ENCODE measurements around the gene LMCD1. TPM values are rescaled to one million over a fixed set of nuclear protein-coding genes. Genes with fewer than 3 reads are reported as not detected.

The LMCD1 gene
- total and polyA plus RNA-seq, 2 donors (not counting 1 experiment from before 2014, with no cell fraction given): 1.4 to 4.9 TPM

DNA sequence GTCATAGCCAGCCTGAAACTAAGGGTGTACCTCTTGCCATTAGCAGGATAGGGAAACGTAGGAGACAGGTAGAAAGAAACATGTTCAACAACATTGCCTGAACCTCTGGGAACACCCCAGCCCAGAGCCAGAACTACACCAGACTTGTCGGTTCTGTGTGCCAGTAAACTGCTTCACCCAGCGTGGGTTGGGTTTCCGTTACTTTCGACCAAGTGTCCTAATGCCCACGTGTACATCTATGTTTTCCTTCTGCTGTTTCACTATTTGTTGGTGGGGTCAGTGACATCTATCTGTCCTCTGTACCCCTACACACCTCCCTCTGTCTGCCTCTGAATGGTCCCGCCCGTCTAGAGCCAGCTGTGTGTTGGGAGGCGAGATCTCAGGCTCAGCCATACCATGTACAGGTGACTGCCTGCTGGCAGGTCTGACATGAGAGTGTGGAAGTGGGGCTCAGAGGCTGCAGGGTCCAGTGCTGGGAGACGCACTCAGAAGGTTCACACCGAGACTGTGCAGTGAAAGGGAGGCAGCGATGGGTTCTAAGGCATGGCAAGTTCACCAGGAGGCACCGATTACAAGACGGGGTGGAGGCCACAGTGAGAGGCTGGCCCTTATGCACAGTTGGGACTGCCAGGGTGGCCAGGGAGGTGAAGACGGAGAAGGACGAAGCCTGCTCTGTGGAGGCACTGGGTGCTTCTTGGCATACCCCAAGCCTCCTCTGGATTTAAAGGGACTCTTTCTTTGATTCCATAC is 106.6 kb downstream of the LMCD1 start:
- Histone ChIP-seq H3K4me3 (ENCODE audit: control extremely low read depth in 1 of 5, extremely low read depth in 1 of 5, insufficient read depth in 1 of 5, low read depth in 2 of 5, low read length in 4 of 5) (no peak overlapping the region), H3K27me3 (replicated peaks in 1 of 4; ENCODE audit: control extremely low read depth in 1 of 4, control insufficient read depth in 3 of 4, insufficient read depth in 4 of 4, low read length in 3 of 4) (no peaks in the 10 kb centered on the region), H3K9me3 (ENCODE audit: control extremely low read depth in 1 of 3, control insufficient read depth in 2 of 3, insufficient read depth in 1 of 3, low read length in 2 of 3) (peaks cover 0 to 5% (median 0%) of the 10 kb centered on the region in 3 donors), H3K4me1 (ENCODE audit: control insufficient read depth in 2 of 2, insufficient read depth in 2 of 2, low read length in 2 of 2) (no peaks in the 10 kb centered on the region), H3K79me2 (ENCODE audit: control insufficient read depth, insufficient read depth, low read length) (no peaks in the 10 kb centered on the region), H3K9ac (ENCODE audit: low read length) (no peak overlapping the region), H3K36me3 (replicated peaks in 1 of 2; ENCODE audit: control extremely low read depth in 1 of 2, control insufficient read depth in 1 of 2, extremely low read depth in 1 of 2, insufficient read depth in 2 of 2, low read length in 1 of 2) (no peaks in the 10 kb centered on the region), H4K20me1 (ENCODE audit: control insufficient read depth, insufficient read depth, low read length, poor library complexity, severe bottlenecking) (no peaks in the 10 kb centered on the region), H3K27ac (ENCODE audit: low read length in 2 of 2) (no peak overlapping the region), H2AFZ (ENCODE audit: insufficient read depth, low read depth, low read length, poor library complexity, severe bottlenecking) (no peak overlapping the region), H3K4me2 (replicated peaks; ENCODE audit: low read depth, low read length, poor library complexity, severe bottlenecking) (no peak overlapping the region)
- peaks cover 5% of the 10 kb centered on the region for H3K27me3 Mint-ChIP-seq
- no peaks in the 10 kb centered on the region for H3K9me3 Mint-ChIP-seq (ENCODE audit: insufficient read depth)
- POLR2A ChIA-PET: no interaction called here
- TF ChIP-seq EZH2 (IDR thresholded peaks at IDR 0.05; ENCODE audit: borderline replicate concordance, insufficient read depth, low read depth, low read length, poor library complexity, severe bottlenecking): no peak
- TF ChIP-seq, protein P1, sequence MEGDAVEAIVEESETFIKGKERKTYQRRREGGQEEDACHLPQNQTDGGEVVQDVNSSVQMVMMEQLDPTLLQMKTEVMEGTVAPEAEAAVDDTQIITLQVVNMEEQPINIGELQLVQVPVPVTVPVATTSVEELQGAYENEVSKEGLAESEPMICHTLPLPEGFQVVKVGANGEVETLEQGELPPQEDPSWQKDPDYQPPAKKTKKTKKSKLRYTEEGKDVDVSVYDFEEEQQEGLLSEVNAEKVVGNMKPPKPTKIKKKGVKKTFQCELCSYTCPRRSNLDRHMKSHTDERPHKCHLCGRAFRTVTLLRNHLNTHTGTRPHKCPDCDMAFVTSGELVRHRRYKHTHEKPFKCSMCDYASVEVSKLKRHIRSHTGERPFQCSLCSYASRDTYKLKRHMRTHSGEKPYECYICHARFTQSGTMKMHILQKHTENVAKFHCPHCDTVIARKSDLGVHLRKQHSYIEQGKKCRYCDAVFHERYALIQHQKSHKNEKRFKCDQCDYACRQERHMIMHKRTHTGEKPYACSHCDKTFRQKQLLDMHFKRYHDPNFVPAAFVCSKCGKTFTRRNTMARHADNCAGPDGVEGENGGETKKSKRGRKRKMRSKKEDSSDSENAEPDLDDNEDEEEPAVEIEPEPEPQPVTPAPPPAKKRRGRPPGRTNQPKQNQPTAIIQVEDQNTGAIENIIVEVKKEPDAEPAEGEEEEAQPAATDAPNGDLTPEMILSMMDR (IDR thresholded peaks at IDR 0.05): no peak
- CTCF ChIA-PET: no interaction called here
- 93% methylated on average over 13 of the region's 16 CpGs for WGBS (ENCODE audit: insufficient coverage)
- no peaks in the 10 kb centered on the region for H3K4me1 Mint-ChIP-seq
- DNase-seq (no peak), ATAC-seq (ENCODE audit: low read depth) (no peak)
- H3K4me3 Mint-ChIP-seq: no peak overlapping the region
- intact Hi-C loops (cut with micrococcal nuclease): no loop called here
- H3K27ac Mint-ChIP-seq: no peak overlapping the region

DNA sequence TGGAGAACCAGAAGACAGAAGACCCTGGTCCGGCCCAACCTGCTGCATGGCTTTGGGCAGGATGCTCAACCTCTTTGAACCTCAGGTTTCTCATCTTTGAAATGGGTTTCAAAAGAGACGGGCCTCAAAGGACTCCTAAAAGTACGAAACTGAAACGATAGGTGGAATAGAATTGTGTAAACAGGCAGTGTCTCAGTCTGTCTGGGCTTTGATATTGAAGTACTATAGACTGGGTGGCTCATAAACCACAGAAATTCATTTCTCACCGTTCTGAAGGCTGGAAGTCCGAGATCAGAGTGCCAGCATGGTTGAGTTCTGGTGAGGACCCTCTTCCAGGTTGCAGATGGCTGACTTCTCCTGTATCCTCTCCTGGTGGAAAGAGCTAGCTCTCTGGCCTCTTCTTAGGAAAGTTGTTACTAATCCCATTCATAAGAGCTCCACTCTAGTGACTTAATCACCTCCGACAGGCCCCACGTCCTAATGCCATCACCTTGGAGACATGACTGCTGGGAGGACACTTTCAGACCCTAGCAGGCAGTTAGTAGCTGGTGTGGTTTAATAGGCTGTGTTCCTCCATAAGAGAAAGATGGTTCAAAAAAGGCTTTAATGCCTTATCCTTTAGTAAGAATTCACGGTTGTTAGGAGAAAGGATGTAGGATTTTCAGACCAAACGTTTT is 107.3 kb downstream of the LMCD1 start:
- intact Hi-C loops (cut with micrococcal nuclease): no loop called here
- H4K20me1 ChIP-seq (ENCODE audit: control insufficient read depth, insufficient read depth, low read length, poor library complexity, severe bottlenecking): no peaks in the 10 kb centered on the region
- ATAC-seq (ENCODE audit: low read depth): no peak
- no peak overlapping the region for H3K9ac ChIP-seq (ENCODE audit: low read length)
- DNase-seq: no peak
- peaks cover 5% of the 10 kb centered on the region for H3K27me3 Mint-ChIP-seq
- TF ChIP-seq, protein P1 (IDR thresholded peaks at IDR 0.05): no peak
- TF ChIP-seq EZH2 (IDR thresholded peaks at IDR 0.05; ENCODE audit: borderline replicate concordance, insufficient read depth, low read depth, low read length, poor library complexity, severe bottlenecking): no peak
- H3K9me3 ChIP-seq (ENCODE audit: control extremely low read depth in 1 of 3, control insufficient read depth in 2 of 3, insufficient read depth in 1 of 3, low read length in 2 of 3): peaks cover 0 to 4% (median 0%) of the 10 kb centered on the region in 3 donors
- H3K4me2 ChIP-seq (replicated peaks; ENCODE audit: low read depth, low read length, poor library complexity, severe bottlenecking): no peak overlapping the region
- H3K4me1 ChIP-seq (ENCODE audit: control insufficient read depth in 2 of 2, insufficient read depth in 2 of 2, low read length in 2 of 2): no peaks in the 10 kb centered on the region
- no peak overlapping the region for H2AFZ ChIP-seq (ENCODE audit: insufficient read depth, low read depth, low read length, poor library complexity, severe bottlenecking)
- ChIA-PET POLR2A (no interaction called here), CTCF (no interaction called here)
- no peak overlapping the region for H3K27ac Mint-ChIP-seq
- H3K79me2 ChIP-seq (ENCODE audit: control insufficient read depth, insufficient read depth, low read length): no peaks in the 10 kb centered on the region
- no peaks in the 10 kb centered on the region for H3K27me3 ChIP-seq (replicated peaks in 1 of 4; ENCODE audit: control extremely low read depth in 1 of 4, control insufficient read depth in 3 of 4, insufficient read depth in 4 of 4, low read length in 3 of 4)
- no peak overlapping the region for H3K27ac ChIP-seq (ENCODE audit: low read length in 2 of 2)
- no peaks in the 10 kb centered on the region for H3K36me3 ChIP-seq (replicated peaks in 1 of 2; ENCODE audit: control extremely low read depth in 1 of 2, control insufficient read depth in 1 of 2, extremely low read depth in 1 of 2, insufficient read depth in 2 of 2, low read length in 1 of 2)
- no peaks in the 10 kb centered on the region for H3K9me3 Mint-ChIP-seq (ENCODE audit: insufficient read depth)
- H3K4me3 ChIP-seq (ENCODE audit: control extremely low read depth in 1 of 5, extremely low read depth in 1 of 5, insufficient read depth in 1 of 5, low read depth in 2 of 5, low read length in 4 of 5): no peak overlapping the region
- H3K4me3 Mint-ChIP-seq: no peak overlapping the region
- no peaks in the 10 kb centered on the region for H3K4me1 Mint-ChIP-seq
- WGBS (ENCODE audit: insufficient coverage): 80% methylated on average over 6 of the region's 10 CpGs
